GM12892 (cell line): ENCODE data around the gene OTOP2.

Source experiments
- POLR2A ChIP-seq: IDR thresholded peaks from 2 replicates; pipeline ENCODE4 v1.6.1; 2011; ENCODE audit warnings: low read depth, low read length, control low read depth
- POLR2AphosphoS5 ChIP-seq: IDR thresholded peaks from 2 replicates; pipeline ENCODE4 v1.6.1; 2011; ENCODE audit warnings: low read depth, low read length, control low read depth

- TF ChIP-seq POLR2A (no peak), POLR2AphosphoS5 (no peak)
These were observed 54.2 kb downstream of the OTOP2 start for GRCh38 chr17:74978240-74978639.
